Endothelial cell (in vitro differentiated cells): ENCODE results near the gene AWAT2. TPM values are rescaled to one million over a fixed set of nuclear protein-coding genes. Genes with fewer than 3 reads are reported as not detected.

Experiments used
- DNase-seq: peaks from one replicate; pipeline ENCODE4 v3.0.0; 2021; ENCODE audit warnings: low spot score
- H3K27ac Mint-ChIP-seq: one replicate; pipeline ENCODE4 v1.8.0; 2021; ENCODE audit warnings: mixed read lengths, inconsistent platforms; ENCODE audit not compliant: unreplicated experiment
- H3K27me3 Mint-ChIP-seq: one replicate; pipeline ENCODE4 v1.8.0; 2021; ENCODE audit warnings: mild to moderate bottlenecking, moderate library complexity, mixed read lengths, inconsistent platforms; ENCODE audit not compliant: unreplicated experiment
- H3K36me3 Mint-ChIP-seq: one replicate; pipeline ENCODE4 v1.8.0; 2021; ENCODE audit warnings: mild to moderate bottlenecking, low read depth, mixed read lengths, inconsistent platforms; ENCODE audit not compliant: unreplicated experiment
- H3K4me1 Mint-ChIP-seq: one replicate; pipeline ENCODE4 v1.8.0; 2021; ENCODE audit warnings: mild to moderate bottlenecking, mixed read lengths, inconsistent platforms; ENCODE audit not compliant: unreplicated experiment
- H3K4me3 Mint-ChIP-seq: one replicate; pipeline ENCODE4 v1.8.0; 2021; ENCODE audit warnings: mild to moderate bottlenecking, mixed read lengths, inconsistent platforms; ENCODE audit not compliant: unreplicated experiment
- H3K9me3 Mint-ChIP-seq: one replicate; pipeline ENCODE4 v1.8.0; 2021; ENCODE audit warnings: mixed read lengths, inconsistent platforms; ENCODE audit not compliant: unreplicated experiment
- microRNA-seq: library from miRNA; unstranded; fragments of <30 nt; microRNA quantifications from one replicate; pipeline ENCODE4, GENCODE V29; 2020; ENCODE audit not compliant: unreplicated experiment
- total RNA-seq: library from RNA; stranded (reverse); fragmentation: NEBNext Ultra II Directional; extraction: Animal tissue kit (Norgen Biotek cat#: 25700); gene quantifications from one replicate; pipeline ENCODE4 v1.2.1, GENCODE V29; 2021; ENCODE audit not compliant: unreplicated experiment
- TF ChIP-seq, protein P1 (sequence below): fragments of 200-600 bp; sonication (generic); IDR thresholded peaks from one replicate; pipeline ENCODE4 v1.5.0; 2021; ENCODE audit warnings: antibody characterized with exemption; ENCODE audit not compliant: unreplicated experiment

Gene AWAT2
- total RNA-seq, 1 donor from 2014 or later: not detected

DNA sequence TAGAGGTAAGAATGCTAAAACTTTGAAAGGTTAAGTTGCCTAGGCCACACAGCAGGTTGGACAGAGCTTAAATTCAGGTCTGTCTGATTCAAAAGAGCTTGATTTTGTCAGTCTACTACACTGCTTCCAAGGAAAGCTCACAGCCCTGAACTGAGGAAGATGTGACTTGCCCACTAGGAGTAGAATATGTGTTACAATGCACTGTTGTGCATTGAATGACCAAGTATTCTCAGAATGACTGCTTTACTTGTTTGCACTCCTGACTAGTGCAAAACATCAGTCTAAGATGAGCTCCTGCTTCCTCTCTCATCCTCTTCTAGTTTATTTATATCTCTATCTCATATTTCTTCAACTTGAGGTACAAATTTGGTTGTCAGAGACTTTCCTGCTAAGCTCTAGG lies 56.2 kb downstream of the AWAT2 start:
- H3K27ac Mint-ChIP-seq: no peak overlapping the region
- H3K4me1 Mint-ChIP-seq: no peaks in the 10 kb centered on the region
- TF ChIP-seq, protein P1, sequence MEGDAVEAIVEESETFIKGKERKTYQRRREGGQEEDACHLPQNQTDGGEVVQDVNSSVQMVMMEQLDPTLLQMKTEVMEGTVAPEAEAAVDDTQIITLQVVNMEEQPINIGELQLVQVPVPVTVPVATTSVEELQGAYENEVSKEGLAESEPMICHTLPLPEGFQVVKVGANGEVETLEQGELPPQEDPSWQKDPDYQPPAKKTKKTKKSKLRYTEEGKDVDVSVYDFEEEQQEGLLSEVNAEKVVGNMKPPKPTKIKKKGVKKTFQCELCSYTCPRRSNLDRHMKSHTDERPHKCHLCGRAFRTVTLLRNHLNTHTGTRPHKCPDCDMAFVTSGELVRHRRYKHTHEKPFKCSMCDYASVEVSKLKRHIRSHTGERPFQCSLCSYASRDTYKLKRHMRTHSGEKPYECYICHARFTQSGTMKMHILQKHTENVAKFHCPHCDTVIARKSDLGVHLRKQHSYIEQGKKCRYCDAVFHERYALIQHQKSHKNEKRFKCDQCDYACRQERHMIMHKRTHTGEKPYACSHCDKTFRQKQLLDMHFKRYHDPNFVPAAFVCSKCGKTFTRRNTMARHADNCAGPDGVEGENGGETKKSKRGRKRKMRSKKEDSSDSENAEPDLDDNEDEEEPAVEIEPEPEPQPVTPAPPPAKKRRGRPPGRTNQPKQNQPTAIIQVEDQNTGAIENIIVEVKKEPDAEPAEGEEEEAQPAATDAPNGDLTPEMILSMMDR: no peak
- no peak overlapping the region for H3K4me3 Mint-ChIP-seq
- H3K36me3 Mint-ChIP-seq: no peaks in the 10 kb centered on the region
- no peak for DNase-seq
- peaks cover 3% of the 10 kb centered on the region for H3K27me3 Mint-ChIP-seq
- H3K9me3 Mint-ChIP-seq: no peaks in the 10 kb centered on the region

DNA sequence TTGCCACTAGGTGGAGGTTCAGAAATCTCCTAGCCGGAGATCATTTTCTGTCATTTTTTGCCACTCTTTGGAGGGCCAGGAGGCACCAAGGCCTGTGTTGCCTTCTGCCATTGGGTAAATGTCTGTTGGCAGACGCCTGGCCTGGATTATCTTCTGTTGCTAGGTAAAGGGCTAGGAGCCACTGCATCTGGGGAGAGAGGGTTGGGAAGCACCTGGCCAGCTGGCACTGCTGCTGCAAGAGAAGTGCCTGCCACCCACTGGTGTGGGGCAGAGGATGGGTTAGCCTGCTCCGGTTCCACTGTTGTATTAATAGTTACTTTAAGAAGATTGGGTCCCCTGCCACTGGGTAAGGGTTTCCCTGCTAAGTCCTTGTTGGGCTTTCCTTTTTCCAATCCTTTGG lies 58.1 kb downstream of the AWAT2 start:
- no peak for DNase-seq

More for the DNA sequence above, 58.1 kb downstream of the AWAT2 start:
- Mint-ChIP-seq H3K27ac (no peak overlapping the region), H3K27me3 (peaks cover 3% of the 10 kb centered on the region), H3K4me3 (no peak overlapping the region), H3K4me1 (no peaks in the 10 kb centered on the region), H3K9me3 (no peaks in the 10 kb centered on the region), H3K36me3 (no peaks in the 10 kb centered on the region)
- TF ChIP-seq, protein P1: no peak

Small RNA genes within 50 kb of the gene (microRNA-seq; reads per million reads assigned to microRNA genes)
- 2.8 reads per million, percentile 36 among the genes with 10 or more reads in this experiment for gene MIR676

Other genes with a start within 250 kb of the AWAT2 start
- gene OTUD6A, start 12.5 kb upstream of the AWAT2 start, total RNA-seq: not detected
- 69.1 TPM for gene IGBP1, start 83.5 kb upstream of the AWAT2 start, total RNA-seq
- gene DGAT2L6, start 127.5 kb upstream of the AWAT2 start, total RNA-seq: not detected
- gene AWAT1, start 184.7 kb upstream of the AWAT2 start, total RNA-seq: not detected
- 0.38 TPM for gene P2RY4, start 210.3 kb upstream of the AWAT2 start, total RNA-seq
- not detected for gene ARR3, start 218.4 kb upstream of the AWAT2 start, total RNA-seq
- not detected for gene RAB41, start 232.2 kb upstream of the AWAT2 start, total RNA-seq
- 54.3 TPM for gene PDZD11, start 240.0 kb upstream of the AWAT2 start, total RNA-seq
- 7.6 TPM for gene KIF4A, start 240.2 kb upstream of the AWAT2 start, total RNA-seq